ENCODE results near the gene ERCC6. TPM values are rescaled to one million over a fixed set of nuclear protein-coding genes. Genes with fewer than 3 reads are reported as not detected.

The ERCC6 gene
- total RNA-seq, 1 donor from 2014 or later = 30.2 TPM

DNA sequence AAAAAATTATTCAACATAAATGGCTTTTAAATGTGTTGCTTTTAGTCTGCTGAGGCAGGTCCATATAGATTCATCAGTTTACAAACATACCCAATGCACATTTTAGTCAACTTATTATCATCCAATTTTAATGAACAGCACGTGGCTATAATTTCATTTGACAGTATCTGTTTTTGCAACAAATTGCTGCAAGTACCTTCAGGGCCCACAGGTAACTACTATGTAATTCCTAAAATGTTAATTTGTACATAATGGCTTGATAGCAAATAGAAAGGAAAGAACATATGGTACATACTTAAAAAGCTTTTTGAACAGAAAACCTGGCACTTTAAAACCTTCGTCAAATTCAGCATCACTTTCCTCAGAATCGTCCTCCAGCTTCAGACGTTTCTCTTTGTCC, 33.3 kb downstream of the ERCC6 start:
- DNase-seq (ENCODE audit: low spot score, unreplicated experiment) = no peak
- H3K4me1 Mint-ChIP-seq (ENCODE audit: low read depth) = peaks cover 7% of the 10 kb centered on the region
- peaks cover 2% of the 10 kb centered on the region for H3K36me3 Mint-ChIP-seq (ENCODE audit: insufficient read depth)
- no peaks in the 10 kb centered on the region for H3K27me3 Mint-ChIP-seq
- H3K4me3 Mint-ChIP-seq (ENCODE audit: low read depth) = no peak overlapping the region
- TF ChIP-seq, protein P1, sequence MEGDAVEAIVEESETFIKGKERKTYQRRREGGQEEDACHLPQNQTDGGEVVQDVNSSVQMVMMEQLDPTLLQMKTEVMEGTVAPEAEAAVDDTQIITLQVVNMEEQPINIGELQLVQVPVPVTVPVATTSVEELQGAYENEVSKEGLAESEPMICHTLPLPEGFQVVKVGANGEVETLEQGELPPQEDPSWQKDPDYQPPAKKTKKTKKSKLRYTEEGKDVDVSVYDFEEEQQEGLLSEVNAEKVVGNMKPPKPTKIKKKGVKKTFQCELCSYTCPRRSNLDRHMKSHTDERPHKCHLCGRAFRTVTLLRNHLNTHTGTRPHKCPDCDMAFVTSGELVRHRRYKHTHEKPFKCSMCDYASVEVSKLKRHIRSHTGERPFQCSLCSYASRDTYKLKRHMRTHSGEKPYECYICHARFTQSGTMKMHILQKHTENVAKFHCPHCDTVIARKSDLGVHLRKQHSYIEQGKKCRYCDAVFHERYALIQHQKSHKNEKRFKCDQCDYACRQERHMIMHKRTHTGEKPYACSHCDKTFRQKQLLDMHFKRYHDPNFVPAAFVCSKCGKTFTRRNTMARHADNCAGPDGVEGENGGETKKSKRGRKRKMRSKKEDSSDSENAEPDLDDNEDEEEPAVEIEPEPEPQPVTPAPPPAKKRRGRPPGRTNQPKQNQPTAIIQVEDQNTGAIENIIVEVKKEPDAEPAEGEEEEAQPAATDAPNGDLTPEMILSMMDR (IDR thresholded peaks at IDR 0.05; ENCODE audit: unreplicated experiment) = no peak
- H3K27ac Mint-ChIP-seq = no peak overlapping the region
- H3K9me3 Mint-ChIP-seq (ENCODE audit: low read depth) = no peaks in the 10 kb centered on the region

- Mint-ChIP-seq H3K4me1 (ENCODE audit: low read depth) (peaks cover 7% of the 10 kb centered on the region), H3K27ac (no peak overlapping the region), H3K9me3 (ENCODE audit: low read depth) (no peaks in the 10 kb centered on the region), H3K27me3 (no peaks in the 10 kb centered on the region), H3K36me3 (ENCODE audit: insufficient read depth) (peaks cover 4% of the 10 kb centered on the region), H3K4me3 (ENCODE audit: low read depth) (no peak overlapping the region)
- TF ChIP-seq, protein P1 (IDR thresholded peaks at IDR 0.05; ENCODE audit: unreplicated experiment) = no peak
- DNase-seq (ENCODE audit: low spot score, unreplicated experiment) = no peak
Observed at GRCh38 chr10:49505076-49505475, 33.8 kb downstream of the ERCC6 start.

- Mint-ChIP-seq H3K4me1 (ENCODE audit: low read depth) (peaks cover 7% of the 10 kb centered on the region), H3K9me3 (ENCODE audit: low read depth) (no peaks in the 10 kb centered on the region), H3K27me3 (no peaks in the 10 kb centered on the region), H3K4me3 (ENCODE audit: low read depth) (no peak overlapping the region), H3K36me3 (ENCODE audit: insufficient read depth) (peaks cover 5% of the 10 kb centered on the region), H3K27ac (no peak overlapping the region)
- DNase-seq (ENCODE audit: low spot score, unreplicated experiment) = no peak
- TF ChIP-seq, protein P1 (IDR thresholded peaks at IDR 0.05; ENCODE audit: unreplicated experiment) = no peak
Observed at GRCh38 chr10:49504528-49504927, 34.4 kb downstream of the ERCC6 start.

DNA sequence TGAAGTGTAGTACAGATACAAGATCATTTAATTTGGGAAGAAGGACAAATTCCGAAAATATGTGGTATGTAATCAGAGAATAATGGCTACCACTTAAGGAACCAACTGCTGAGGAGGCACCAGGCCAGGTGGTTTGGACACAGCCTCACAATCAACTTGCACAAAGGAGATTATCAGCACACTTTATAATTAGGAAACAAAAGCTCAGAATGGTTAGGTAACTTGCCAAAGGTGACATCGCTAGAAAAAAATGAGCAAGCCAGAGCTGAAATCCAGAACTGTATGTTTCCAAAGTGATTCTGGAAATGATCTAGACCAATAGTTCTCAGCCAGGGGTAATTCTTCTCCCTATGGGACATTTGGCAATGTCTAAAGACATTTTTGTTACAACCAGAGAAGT, 36.6 kb downstream of the ERCC6 start:
- H3K27ac Mint-ChIP-seq = no peak overlapping the region
- H3K27me3 Mint-ChIP-seq = no peaks in the 10 kb centered on the region
- H3K36me3 Mint-ChIP-seq (ENCODE audit: insufficient read depth) = peaks cover 8% of the 10 kb centered on the region
- H3K4me3 Mint-ChIP-seq (ENCODE audit: low read depth) = no peak overlapping the region
- TF ChIP-seq, protein P1 (IDR thresholded peaks at IDR 0.05; ENCODE audit: unreplicated experiment) = no peak
- peaks cover 7% of the 10 kb centered on the region for H3K4me1 Mint-ChIP-seq (ENCODE audit: low read depth)
- no peaks in the 10 kb centered on the region for H3K9me3 Mint-ChIP-seq (ENCODE audit: low read depth)
- no peak for DNase-seq (ENCODE audit: low spot score, unreplicated experiment)

DNA sequence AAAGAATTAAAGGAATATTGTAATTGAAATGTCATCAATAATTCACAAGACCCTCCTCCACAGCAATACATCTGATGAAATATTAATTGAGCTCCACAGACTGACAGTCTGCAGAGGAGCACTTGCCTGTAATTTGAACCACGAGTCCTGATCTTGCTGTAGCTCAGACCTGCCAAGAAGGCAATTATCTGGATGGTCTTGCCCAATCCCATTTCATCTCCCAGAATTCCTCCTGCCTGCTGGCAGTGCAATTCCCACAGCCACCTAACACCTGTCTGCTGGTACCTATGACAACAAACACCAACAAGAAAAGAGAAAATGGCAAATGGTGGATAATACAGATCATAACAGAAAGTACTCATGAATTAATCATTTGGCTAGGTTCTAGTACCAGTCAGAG, 38.5 kb downstream of the ERCC6 start:
- no peak for DNase-seq (ENCODE audit: low spot score, unreplicated experiment)
- Mint-ChIP-seq H3K27ac (no peak overlapping the region), H3K4me1 (ENCODE audit: low read depth) (peaks cover 7% of the 10 kb centered on the region), H3K9me3 (ENCODE audit: low read depth) (no peaks in the 10 kb centered on the region), H3K4me3 (ENCODE audit: low read depth) (no peak overlapping the region), H3K27me3 (no peaks in the 10 kb centered on the region), H3K36me3 (ENCODE audit: insufficient read depth) (peaks cover 8% of the 10 kb centered on the region)
- TF ChIP-seq, protein P1 (IDR thresholded peaks at IDR 0.05; ENCODE audit: unreplicated experiment) = no peak
